ENCODE measurements around the gene ADGRG4. TPM values are rescaled to one million over a fixed set of nuclear protein-coding genes. Genes with fewer than 3 reads are reported as not detected.

Gene ADGRG4
- total RNA-seq, 2 experiments from 2014 or later, result not detected

- Mint-ChIP-seq H3K9me3 (no peaks in the 10 kb centered on the region), H3K27me3 (ENCODE audit: low read depth) (peaks cover 5% of the 10 kb centered on the region), H3K4me3 (no peak overlapping the region), H3K4me1 (ENCODE audit: low read depth) (no peaks in the 10 kb centered on the region), H3K36me3 (ENCODE audit: low read depth) (no peaks in the 10 kb centered on the region), H3K27ac (no peak overlapping the region)
- intact Hi-C loops (cut with micrococcal nuclease), result no loop called here
- no peak for DNase-seq
- CTCF ChIA-PET, result no interaction called here
Observed at GRCh38 chrX:136344320-136344719, 43.6 kb downstream of the ADGRG4 start.

DNA sequence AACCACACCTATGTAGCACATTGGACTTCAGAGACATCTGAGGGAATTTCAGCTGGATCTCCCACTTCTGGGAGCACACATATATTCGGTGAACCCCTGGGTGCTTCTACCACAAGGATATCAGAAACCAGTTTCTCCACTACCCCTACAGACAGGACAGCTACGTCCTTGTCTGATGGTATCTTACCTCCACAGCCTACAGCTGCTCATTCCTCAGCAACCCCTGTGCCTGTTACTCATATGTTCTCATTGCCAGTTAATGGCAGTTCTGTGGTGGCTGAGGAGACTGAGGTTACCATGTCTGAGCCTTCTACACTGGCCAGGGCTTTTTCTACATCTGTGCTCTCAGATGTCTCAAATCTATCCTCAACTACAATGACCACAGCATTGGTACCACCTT, 45.7 kb downstream of the ADGRG4 start:
- no peaks in the 10 kb centered on the region for H3K36me3 Mint-ChIP-seq (ENCODE audit: low read depth)
- no peak overlapping the region for H3K4me3 Mint-ChIP-seq
- no peaks in the 10 kb centered on the region for H3K9me3 Mint-ChIP-seq
- DNase-seq, result no peak
- no peaks in the 10 kb centered on the region for H3K4me1 Mint-ChIP-seq (ENCODE audit: low read depth)
- intact Hi-C loops (cut with micrococcal nuclease), result no loop called here
- H3K27ac Mint-ChIP-seq, result no peak overlapping the region
- H3K27me3 Mint-ChIP-seq (ENCODE audit: low read depth), result peaks cover 2% of the 10 kb centered on the region
- CTCF ChIA-PET, result no interaction called here

DNA sequence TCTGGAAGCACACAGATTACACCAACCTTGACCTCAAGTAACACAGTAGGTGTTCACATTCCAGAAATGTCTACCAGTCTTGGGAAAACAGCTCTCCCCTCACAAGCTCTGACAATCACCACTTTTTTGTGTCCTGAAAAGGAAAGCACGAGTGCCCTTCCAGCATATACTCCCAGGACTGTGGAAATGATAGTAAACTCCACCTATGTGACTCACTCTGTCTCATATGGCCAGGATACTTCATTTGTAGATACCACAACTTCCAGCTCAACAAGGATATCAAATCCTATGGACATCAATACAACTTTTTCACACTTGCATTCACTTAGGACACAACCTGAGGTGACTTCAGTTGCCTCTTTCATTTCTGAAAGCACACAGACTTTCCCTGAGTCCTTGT, 46.9 kb downstream of the ADGRG4 start:
- no peak for DNase-seq
- no peaks in the 10 kb centered on the region for H3K4me1 Mint-ChIP-seq (ENCODE audit: low read depth)
- no peak overlapping the region for H3K27ac Mint-ChIP-seq
- CTCF ChIA-PET, result no interaction called here
- intact Hi-C loops (cut with micrococcal nuclease), result no loop called here
- no peaks in the 10 kb centered on the region for H3K36me3 Mint-ChIP-seq (ENCODE audit: low read depth)
- no peak overlapping the region for H3K4me3 Mint-ChIP-seq
- H3K27me3 Mint-ChIP-seq (ENCODE audit: low read depth), result peaks cover 2% of the 10 kb centered on the region
- H3K9me3 Mint-ChIP-seq, result no peaks in the 10 kb centered on the region

GRCh38 chrX:136353526-136354093, 52.8 kb downstream of the ADGRG4 start:
- no peak for DNase-seq
- no peak overlapping the region for H3K27ac Mint-ChIP-seq
- H3K36me3 Mint-ChIP-seq (ENCODE audit: low read depth), result no peaks in the 10 kb centered on the region
- H3K4me1 Mint-ChIP-seq (ENCODE audit: low read depth), result no peaks in the 10 kb centered on the region
- no peaks in the 10 kb centered on the region for H3K27me3 Mint-ChIP-seq (ENCODE audit: low read depth)
- H3K9me3 Mint-ChIP-seq, result no peaks in the 10 kb centered on the region
- H3K4me3 Mint-ChIP-seq, result no peak overlapping the region
- intact Hi-C loops (cut with micrococcal nuclease), result no loop called here
- CTCF ChIA-PET, result no interaction called here

GRCh38 chrX:136354201-136354600, 53.4 kb downstream of the ADGRG4 start:
- no peaks in the 10 kb centered on the region for H3K27me3 Mint-ChIP-seq (ENCODE audit: low read depth)
- no peaks in the 10 kb centered on the region for H3K9me3 Mint-ChIP-seq
- DNase-seq, result no peak
- H3K27ac Mint-ChIP-seq, result no peak overlapping the region
- no peaks in the 10 kb centered on the region for H3K36me3 Mint-ChIP-seq (ENCODE audit: low read depth)
- no peak overlapping the region for H3K4me3 Mint-ChIP-seq
- intact Hi-C loops (cut with micrococcal nuclease), result no loop called here
- H3K4me1 Mint-ChIP-seq (ENCODE audit: low read depth), result no peaks in the 10 kb centered on the region
- CTCF ChIA-PET, result no interaction called here

DNA sequence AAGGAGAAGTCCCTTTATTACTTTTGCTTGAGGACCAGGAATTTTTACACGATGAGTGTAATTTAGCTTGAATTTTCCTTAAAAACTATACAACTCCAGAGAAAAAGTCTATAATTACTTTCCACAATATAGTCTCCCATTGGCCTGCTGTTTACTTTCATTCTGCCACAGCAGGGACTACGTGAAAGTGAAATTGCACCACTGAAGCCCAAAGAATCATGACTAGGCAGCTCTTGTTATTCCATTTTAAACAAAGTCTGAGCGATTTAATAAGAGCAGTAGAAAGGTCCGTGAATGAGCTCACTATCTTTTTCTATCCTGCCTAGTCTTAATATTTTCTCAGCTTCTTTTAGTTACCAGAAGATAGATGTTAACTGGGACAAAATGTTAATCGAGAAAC, 68.6 kb downstream of the ADGRG4 start:
- H3K36me3 Mint-ChIP-seq (ENCODE audit: low read depth), result no peaks in the 10 kb centered on the region
- no peak overlapping the region for H3K4me3 Mint-ChIP-seq
- H3K4me1 Mint-ChIP-seq (ENCODE audit: low read depth), result peaks cover 2% of the 10 kb centered on the region
- DNase-seq, result no peak
- peaks cover 2% of the 10 kb centered on the region for H3K27me3 Mint-ChIP-seq (ENCODE audit: low read depth)
- no peaks in the 10 kb centered on the region for H3K9me3 Mint-ChIP-seq
- CTCF ChIA-PET, result no interaction called here
- intact Hi-C loops (cut with micrococcal nuclease), result no loop called here
- H3K27ac Mint-ChIP-seq, result no peak overlapping the region

DNA sequence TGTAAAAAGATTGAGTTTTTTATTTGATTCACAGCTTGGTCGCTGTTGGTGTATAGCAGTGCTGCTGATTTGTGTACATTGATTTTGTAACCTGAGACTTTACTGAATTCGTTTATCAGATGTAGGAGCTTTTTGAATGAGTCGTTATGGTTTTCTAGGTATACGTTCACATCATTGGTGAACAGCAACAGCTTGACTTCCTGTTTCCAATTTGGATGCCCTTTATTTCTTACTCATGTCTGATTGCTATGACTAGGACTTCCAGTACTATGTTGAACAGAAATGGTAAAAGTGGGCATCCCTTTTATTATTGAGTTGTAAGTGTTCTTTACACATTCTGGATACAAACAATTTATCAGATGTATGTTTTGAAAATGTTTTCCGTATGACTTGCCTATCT, 76.0 kb downstream of the ADGRG4 start:
- CTCF ChIA-PET, result no interaction called here
- intact Hi-C loops (cut with micrococcal nuclease), result no loop called here
- no peak overlapping the region for H3K27ac Mint-ChIP-seq
- H3K9me3 Mint-ChIP-seq, result no peaks in the 10 kb centered on the region
- no peaks in the 10 kb centered on the region for H3K36me3 Mint-ChIP-seq (ENCODE audit: low read depth)
- H3K27me3 Mint-ChIP-seq (ENCODE audit: low read depth), result no peaks in the 10 kb centered on the region
- no peak for DNase-seq
- H3K4me1 Mint-ChIP-seq (ENCODE audit: low read depth), result peaks cover 1% of the 10 kb centered on the region
- H3K4me3 Mint-ChIP-seq, result no peak overlapping the region

DNA sequence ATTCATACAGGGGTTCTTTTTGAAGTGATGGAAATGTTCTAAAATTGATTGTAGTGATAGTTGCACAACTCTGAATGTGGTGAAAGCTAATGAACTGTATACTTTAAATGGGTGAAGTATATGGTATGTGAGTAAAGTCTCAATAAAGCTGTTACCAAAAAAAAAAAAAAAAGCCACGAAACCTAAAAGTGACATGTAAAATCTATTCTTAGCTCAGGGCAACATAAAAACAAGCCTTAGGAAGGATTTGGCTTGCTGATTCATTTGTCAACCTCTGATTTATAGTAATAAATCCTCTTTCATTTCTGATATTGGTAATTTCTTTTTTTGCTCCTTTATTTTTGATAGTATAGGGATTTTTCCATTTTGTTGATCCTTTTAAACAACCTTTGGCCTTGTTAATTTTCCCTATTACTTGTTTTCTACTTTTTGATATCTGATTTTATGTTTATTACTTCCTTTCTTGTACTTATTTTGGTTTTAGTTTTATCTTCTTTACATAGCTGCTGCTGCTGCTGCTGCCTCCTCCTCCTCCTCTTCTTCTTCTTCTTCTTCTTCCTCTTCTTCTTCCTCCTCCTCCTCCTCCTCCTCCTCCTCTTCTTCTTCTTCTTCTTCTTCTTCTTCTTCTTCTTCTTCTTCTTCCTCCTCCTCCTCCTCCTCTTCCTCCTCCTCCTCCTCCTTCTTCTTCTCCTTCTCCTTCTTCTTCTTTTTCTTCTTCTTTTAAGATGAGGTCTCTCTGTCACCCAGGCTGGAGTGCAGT, 79.4 kb downstream of the ADGRG4 start:
- no peak overlapping the region for H3K4me3 Mint-ChIP-seq
- no peak for DNase-seq
- H3K27me3 Mint-ChIP-seq (ENCODE audit: low read depth), result no peaks in the 10 kb centered on the region
- H3K4me1 Mint-ChIP-seq (ENCODE audit: low read depth), result peaks cover 1% of the 10 kb centered on the region
- no peaks in the 10 kb centered on the region for H3K9me3 Mint-ChIP-seq
- H3K36me3 Mint-ChIP-seq (ENCODE audit: low read depth), result no peaks in the 10 kb centered on the region
- intact Hi-C loops (cut with micrococcal nuclease), result no loop called here
- CTCF ChIA-PET, result no interaction called here
- no peak overlapping the region for H3K27ac Mint-ChIP-seq

DNA sequence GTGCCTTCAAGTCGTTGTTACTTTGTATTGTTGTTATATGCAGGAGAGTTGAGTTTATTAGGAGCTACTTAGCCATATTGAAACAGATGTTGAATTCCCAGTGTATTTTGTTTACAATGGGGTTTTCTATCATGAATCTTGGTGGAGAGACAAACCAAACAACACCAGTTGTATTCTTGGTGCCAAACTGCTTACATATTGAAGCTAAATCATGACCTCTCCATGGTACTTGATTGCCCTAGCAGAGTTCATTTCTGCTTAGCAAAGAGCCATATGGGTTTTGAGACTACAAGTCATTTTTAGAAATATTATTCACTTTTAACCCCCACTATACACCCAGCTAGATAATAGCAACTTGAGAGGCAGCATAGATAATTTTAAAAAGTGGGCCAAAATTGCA, 85.4 kb downstream of the ADGRG4 start:
- H3K27ac Mint-ChIP-seq, result no peak overlapping the region
- H3K9me3 Mint-ChIP-seq, result no peaks in the 10 kb centered on the region
- intact Hi-C loops (cut with micrococcal nuclease), result no loop called here
- CTCF ChIA-PET, result no interaction called here
- H3K27me3 Mint-ChIP-seq (ENCODE audit: low read depth), result peaks cover 5% of the 10 kb centered on the region
- no peak for DNase-seq
- H3K4me1 Mint-ChIP-seq (ENCODE audit: low read depth), result no peaks in the 10 kb centered on the region
- H3K4me3 Mint-ChIP-seq, result no peak overlapping the region
- no peaks in the 10 kb centered on the region for H3K36me3 Mint-ChIP-seq (ENCODE audit: low read depth)

DNA sequence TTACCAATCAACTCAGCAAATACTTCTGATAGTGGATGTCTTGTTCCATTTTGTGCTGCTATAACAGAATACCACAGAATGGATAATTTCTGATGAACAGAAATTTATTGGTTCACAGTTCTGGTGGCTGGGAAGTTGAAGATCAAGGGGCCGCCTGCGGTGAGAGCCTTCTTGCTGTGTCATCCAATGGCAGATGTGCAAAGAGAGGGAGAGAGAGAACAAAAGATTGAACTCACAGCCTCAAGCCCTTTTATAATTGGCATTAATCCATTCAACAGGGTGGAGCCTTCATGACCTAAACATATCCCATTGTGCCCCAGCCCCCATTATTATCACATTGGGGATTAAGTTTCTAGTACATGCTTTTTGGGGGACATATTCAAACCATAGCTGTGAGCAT, 86.1 kb downstream of the ADGRG4 start:
- Mint-ChIP-seq H3K4me1 (ENCODE audit: low read depth) (no peaks in the 10 kb centered on the region), H3K4me3 (no peak overlapping the region), H3K27me3 (ENCODE audit: low read depth) (peaks cover 5% of the 10 kb centered on the region), H3K27ac (no peak overlapping the region), H3K9me3 (no peaks in the 10 kb centered on the region), H3K36me3 (ENCODE audit: low read depth) (no peaks in the 10 kb centered on the region)
- DNase-seq, result no peak
- intact Hi-C loops (cut with micrococcal nuclease), result no loop called here
- CTCF ChIA-PET, result no interaction called here

- intact Hi-C loops (cut with micrococcal nuclease), result no loop called here
- Mint-ChIP-seq H3K36me3 (ENCODE audit: low read depth) (no peaks in the 10 kb centered on the region), H3K27ac (no peak overlapping the region), H3K27me3 (ENCODE audit: low read depth) (peaks cover 5% of the 10 kb centered on the region), H3K4me1 (ENCODE audit: low read depth) (no peaks in the 10 kb centered on the region), H3K4me3 (no peak overlapping the region), H3K9me3 (no peaks in the 10 kb centered on the region)
- DNase-seq, result no peak
- CTCF ChIA-PET, result no interaction called here
Observed at GRCh38 chrX:136387951-136388502, 87.3 kb downstream of the ADGRG4 start.

DNA sequence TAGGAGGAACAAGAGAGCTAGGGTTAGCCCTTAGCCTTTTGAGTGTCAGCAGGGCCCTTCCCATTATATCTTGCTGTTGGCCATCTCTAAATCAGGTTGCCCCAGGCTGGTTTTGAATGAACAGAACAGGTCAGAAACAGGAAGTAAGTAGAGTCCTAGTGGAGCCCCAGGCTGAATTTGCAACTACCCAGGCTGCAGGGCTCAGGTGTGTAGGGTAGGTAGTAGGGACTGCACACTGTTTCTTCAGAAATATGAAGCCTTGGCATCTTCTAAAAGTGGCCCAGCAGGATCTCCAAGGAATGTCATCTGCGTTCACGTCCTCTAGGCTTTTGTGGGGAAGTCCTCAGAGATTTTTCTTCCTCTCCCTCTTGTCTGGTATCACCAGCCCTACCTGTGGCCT, 90.2 kb downstream of the ADGRG4 start:
- no peaks in the 10 kb centered on the region for H3K36me3 Mint-ChIP-seq (ENCODE audit: low read depth)

DNA sequence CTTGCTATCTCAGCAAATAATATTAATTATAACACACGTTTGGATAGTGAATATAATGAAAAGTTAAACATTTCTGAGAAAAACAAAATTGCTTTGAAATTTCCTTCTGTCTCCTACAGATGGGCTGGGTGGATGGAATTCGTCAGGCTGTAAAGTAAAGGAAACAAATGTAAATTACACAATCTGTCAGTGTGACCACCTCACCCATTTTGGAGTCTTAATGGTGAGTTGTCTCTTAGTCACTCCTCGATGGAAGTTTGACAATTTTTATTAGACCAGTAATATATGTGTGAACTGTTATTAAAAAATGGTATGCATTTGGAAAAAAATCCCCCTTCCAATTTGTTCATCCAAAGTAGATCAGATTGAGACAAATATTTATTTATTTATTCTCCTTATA, 94.5 kb downstream of the ADGRG4 start:
- Mint-ChIP-seq H3K4me1 (ENCODE audit: low read depth) (no peaks in the 10 kb centered on the region), H3K9me3 (no peaks in the 10 kb centered on the region), H3K27ac (no peak overlapping the region), H3K4me3 (no peak overlapping the region), H3K36me3 (ENCODE audit: low read depth) (no peaks in the 10 kb centered on the region), H3K27me3 (ENCODE audit: low read depth) (no peaks in the 10 kb centered on the region)
- intact Hi-C loops (cut with micrococcal nuclease), result no loop called here
- CTCF ChIA-PET, result no interaction called here
- no peak for DNase-seq

More for the DNA sequence above, 90.2 kb downstream of the ADGRG4 start:
- Mint-ChIP-seq H3K4me3 (no peak overlapping the region), H3K27ac (no peak overlapping the region), H3K4me1 (ENCODE audit: low read depth) (no peaks in the 10 kb centered on the region), H3K9me3 (no peaks in the 10 kb centered on the region), H3K27me3 (ENCODE audit: low read depth) (peaks cover 5% of the 10 kb centered on the region)
- CTCF ChIA-PET, result no interaction called here
- intact Hi-C loops (cut with micrococcal nuclease), result no loop called here
- DNase-seq, result no peak

All from activated naive CD4-positive, alpha-beta T cell treated with anti-CD3 and anti-CD28 coated beads for 36 hours (primary cell).